ACHN (cell line): Measurements from ENCODE around the gene NTSR2.

Experiments used
- DNase-seq: peaks from one replicate; pipeline ENCODE4 v3.0.0-alpha.2; 2015
- in situ Hi-C: cut with HindIII; loops from 2 replicates; pipeline ENCODE4 v1.10.0; 2017; ENCODE audit warnings: low sequenced_read_pairs, low pct_ligation_motif_present, low pct_unique_long_range_greater_than_20kb

Gene NTSR2

GRCh38 chr2:11701751-11702301 is 31.8 kb upstream of the NTSR2 start:
- no peak for DNase-seq
- in situ Hi-C loops: no loop called here

GRCh38 chr2:11701206-11701605 is 31.2 kb upstream of the NTSR2 start:
- in situ Hi-C loops: no loop called here
- DNase-seq: no peak

- in situ Hi-C loops: loop anchor here (25.0 kb wide), 1 partner anchor 87 kb away; no protein-coding TSS in a partner anchor
- no peak for DNase-seq
These were observed 30.0 kb upstream of the NTSR2 start for GRCh38 chr2:11699686-11700670.

GRCh38 chr2:11698009-11698922 is 28.3 kb upstream of the NTSR2 start:
- DNase-seq: peak; percentile 55
- in situ Hi-C loops: loop anchor here (25.0 kb wide), 1 partner anchor 89 kb away; no protein-coding TSS in a partner anchor

GRCh38 chr2:11697103-11697871 is 27.3 kb upstream of the NTSR2 start:
- peak; percentile 96 for DNase-seq
- in situ Hi-C loops: loop anchor here (25.0 kb wide), 1 partner anchor 90 kb away; no protein-coding TSS in a partner anchor

GRCh38 chr2:11696736-11697102 is 26.7 kb upstream of the NTSR2 start:
- in situ Hi-C loops: loop anchor here (25.0 kb wide), 1 partner anchor 91 kb away; no protein-coding TSS in a partner anchor
- no peak for DNase-seq

- DNase-seq: no peak
- in situ Hi-C loops: loop anchor here (25.0 kb wide), 1 partner anchor 92 kb away; no protein-coding TSS in a partner anchor
These were observed 25.6 kb upstream of the NTSR2 start for GRCh38 chr2:11695576-11695975.

GRCh38 chr2:11692966-11693521 is 23.0 kb upstream of the NTSR2 start:
- in situ Hi-C loops: loop anchor here (25.0 kb wide), 1 partner anchor 94 kb away; no protein-coding TSS in a partner anchor
- peak; percentile 78 for DNase-seq

- DNase-seq: no peak
- in situ Hi-C loops: loop anchor here (25.0 kb wide), 1 partner anchor 96 kb away; no protein-coding TSS in a partner anchor
These were observed 21.2 kb upstream of the NTSR2 start for GRCh38 chr2:11691076-11691660.

GRCh38 chr2:11688222-11689069 is 18.5 kb upstream of the NTSR2 start:
- in situ Hi-C loops: loop anchor here (25.0 kb wide), 1 partner anchor 99 kb away; no protein-coding TSS in a partner anchor
- peak; percentile 78 for DNase-seq

- DNase-seq: no peak
- in situ Hi-C loops: loop anchor here (25.0 kb wide), 1 partner anchor 100 kb away; no protein-coding TSS in a partner anchor
These were observed 17.7 kb upstream of the NTSR2 start for GRCh38 chr2:11687736-11688135.

- in situ Hi-C loops: loop anchor here (25.0 kb wide), 1 partner anchor 101 kb away; no protein-coding TSS in a partner anchor
- DNase-seq: no peak
These were observed 16.0 kb upstream of the NTSR2 start for GRCh38 chr2:11685906-11686470.

GRCh38 chr2:11684894-11685460 is 15.0 kb upstream of the NTSR2 start:
- DNase-seq: no peak
- in situ Hi-C loops: loop anchor here (25.0 kb wide), 1 partner anchor 102 kb away; no protein-coding TSS in a partner anchor

GRCh38 chr2:11683966-11684365 is 14.0 kb upstream of the NTSR2 start:
- in situ Hi-C loops: loop anchor here (25.0 kb wide), 1 partner anchor 103 kb away; no protein-coding TSS in a partner anchor
- DNase-seq: no peak

GRCh38 chr2:11683476-11683875 is 13.5 kb upstream of the NTSR2 start:
- no peak for DNase-seq
- in situ Hi-C loops: loop anchor here (25.0 kb wide), 1 partner anchor 104 kb away; no protein-coding TSS in a partner anchor
